Caco-2 (cell line): ENCODE data around the gene BDKRB1. TPM values are rescaled to one million over a fixed set of nuclear protein-coding genes. Genes with fewer than 3 reads are reported as not detected.

Source experiments
- BruUV-seq: library from RNA; stranded (reverse); fragments of 400-500 nt; replicated peaks from 2 replicates; lab custom pipeline; 2021; lab: Mats Ljungman, UMichigan
- CTCF ChIA-PET: fragments of 300-600 bp; sonication (Branson Sonifier 250); formaldehyde crosslinking; loops from one replicate; lab custom pipeline; 2022; ENCODE audit warnings: antibody characterized with exemption; lab: Charles Lee
- POLR2A ChIA-PET: fragments of 300-600 bp; sonication (Branson Sonifier 250); formaldehyde crosslinking; loops from one replicate; lab custom pipeline; 2022; ENCODE audit warnings: antibody characterized with exemption; lab: Charles Lee
- DNase-seq, 2 experiments: peaks; one replicate each; pipeline versions ENCODE4 v3.0.0 to v3.0.0-alpha.2; 2020 to 2022
- H3K27me3 ChIP-seq: replicated peaks from 2 replicates; pipeline ENCODE4 v1.6.0; 2011; ENCODE audit warnings: low read length; ENCODE audit not compliant: control insufficient read depth, insufficient read depth
- H3K36me3 ChIP-seq: 2 replicates; pipeline ENCODE4 v1.5.1; 2011; ENCODE audit warnings: low read length; ENCODE audit not compliant: control insufficient read depth, insufficient read depth
- H3K4me1 ChIP-seq: fragments of 250-450 bp; sonication (Bioruptor Pico); 2 replicates; pipeline ENCODE4 v1.5.1; 2020; ENCODE audit warnings: mild to moderate bottlenecking
- H3K4me3 ChIP-seq: 2 replicates; pipeline ENCODE4 v1.5.1; 2011; ENCODE audit warnings: low read depth, mild to moderate bottlenecking, control low read depth, low read length
- H3K9me3 ChIP-seq: fragments of 250-450 bp; sonication (Bioruptor Pico); 2 replicates; pipeline ENCODE4 v1.5.1; 2020; ENCODE audit warnings: mild to moderate bottlenecking, moderate library complexity
- H3K27ac Mint-ChIP-seq: one replicate; pipeline ENCODE4 v1.8.0; 2022; ENCODE audit warnings: mixed read lengths; ENCODE audit not compliant: unreplicated experiment
- H3K27me3 Mint-ChIP-seq: one replicate; pipeline ENCODE4 v1.8.0; 2022; ENCODE audit warnings: mixed read lengths; ENCODE audit not compliant: insufficient read depth, unreplicated experiment
- H3K36me3 Mint-ChIP-seq: one replicate; pipeline ENCODE4 v1.8.0; 2022; ENCODE audit warnings: mild to moderate bottlenecking, mixed read lengths; ENCODE audit not compliant: insufficient read depth, unreplicated experiment
- H3K4me1 Mint-ChIP-seq: one replicate; pipeline ENCODE4 v1.8.0; 2022; ENCODE audit warnings: low read depth, mixed read lengths; ENCODE audit not compliant: unreplicated experiment
- H3K4me3 Mint-ChIP-seq: one replicate; pipeline ENCODE4 v1.8.0; 2022; ENCODE audit warnings: mild to moderate bottlenecking, moderate library complexity, mixed read lengths; ENCODE audit not compliant: unreplicated experiment
- H3K9me3 Mint-ChIP-seq: one replicate; pipeline ENCODE4 v1.8.0; 2022; ENCODE audit warnings: mixed read lengths; ENCODE audit not compliant: unreplicated experiment
- CTCF ChIP-seq, 2 experiments: fragments of 200-600 bp in 1 of 2; IDR thresholded peaks; 1 replicate in 1 of 2; 2 replicates in 1 of 2; pipeline versions ENCODE4 v1.5.1 to v1.8.0; 2011 to 2022; ENCODE audit warnings: antibody characterized with exemption in 1 of 2, control low read depth in 1 of 2, inconsistent platforms in 1 of 2, low read depth in 1 of 2, low read length in 1 of 2, mild to moderate bottlenecking in 1 of 2, moderate library complexity in 1 of 2; ENCODE audit not compliant: insufficient read depth in 1 of 2, severe bottlenecking in 1 of 2, unreplicated experiment in 1 of 2
- intact Hi-C: fragments of 100-400 bp; cut with micrococcal nuclease; formaldehyde crosslinking; loops from one replicate; pipeline ENCODE4 v1.10.0; 2022; ENCODE audit not compliant: unreplicated experiment
- total RNA-seq: library from RNA; stranded (reverse); gene quantifications from 2 replicates; pipeline ENCODE4 v1.2.3, GENCODE V29; 2022

Gene BDKRB1
- total RNA-seq, 1 experiment from 2014 or later = 0.18 TPM

GRCh38 chr14:96221841-96222240 is 34.2 kb upstream of the BDKRB1 start:
- intact Hi-C loops = no loop called here
- Mint-ChIP-seq H3K4me3 (no peak overlapping the region), H3K4me1 (peaks cover 5% of the 10 kb centered on the region), H3K27ac (no peak overlapping the region), H3K9me3 (no peaks in the 10 kb centered on the region), H3K27me3 (no peaks in the 10 kb centered on the region), H3K36me3 (no peaks in the 10 kb centered on the region)
- DNase-seq = no peak
- TF ChIP-seq CTCF (IDR thresholded peaks at IDR 0.05; ENCODE audit: insufficient read depth in 1 of 2, low read depth in 1 of 2, low read length in 1 of 2, severe bottlenecking in 1 of 2, unreplicated experiment in 1 of 2) = no peak
- no TSS peak for BruUV-seq
- Histone ChIP-seq H3K4me3 (no peak overlapping the region), H3K9me3 (no peaks in the 10 kb centered on the region), H3K36me3 (no peaks in the 10 kb centered on the region), H3K27me3 (no peaks in the 10 kb centered on the region), H3K4me1 (peaks cover 16% of the 10 kb centered on the region)
- ChIA-PET CTCF (no interaction called here), POLR2A (no interaction called here)

GRCh38 chr14:96224480-96225096 is 31.4 kb upstream of the BDKRB1 start:
- Mint-ChIP-seq H3K27me3 (no peaks in the 10 kb centered on the region), H3K9me3 (no peaks in the 10 kb centered on the region), H3K4me3 (no peak overlapping the region), H3K27ac (no peak overlapping the region), H3K4me1 (peaks cover 5% of the 10 kb centered on the region), H3K36me3 (no peaks in the 10 kb centered on the region)
- TF ChIP-seq CTCF (IDR thresholded peaks at IDR 0.05; ENCODE audit: insufficient read depth in 1 of 2, low read depth in 1 of 2, low read length in 1 of 2, severe bottlenecking in 1 of 2, unreplicated experiment in 1 of 2) = no peak
- Histone ChIP-seq H3K9me3 (no peaks in the 10 kb centered on the region), H3K4me1 (peaks cover 16% of the 10 kb centered on the region), H3K27me3 (no peaks in the 10 kb centered on the region), H3K4me3 (no peak overlapping the region), H3K36me3 (no peaks in the 10 kb centered on the region)
- intact Hi-C loops = loop anchor here (5.0 kb wide), 1 partner anchor 43 kb away; no protein-coding TSS in a partner anchor
- CTCF ChIA-PET = no interaction called here
- BruUV-seq = no TSS peak
- DNase-seq = no peak
- POLR2A ChIA-PET = no interaction called here

- H3K27ac Mint-ChIP-seq = peak overlapping the region; percentile 48
- ChIA-PET CTCF (interaction anchor here (1.5 kb wide), 1 partner anchor 124 kb away, joined by 8 read pairs; no protein-coding TSS in a partner anchor), POLR2A (no interaction called here)
- no peak overlapping the region for H3K4me3 Mint-ChIP-seq
- intact Hi-C loops = loop anchor here (5.0 kb wide), 1 partner anchor 42 kb away; no protein-coding TSS in a partner anchor
- H3K36me3 Mint-ChIP-seq = no peaks in the 10 kb centered on the region
- H3K27me3 Mint-ChIP-seq = no peaks in the 10 kb centered on the region
- no peak for DNase-seq
- Histone ChIP-seq H3K9me3 (no peaks in the 10 kb centered on the region), H3K4me3 (no peak overlapping the region), H3K4me1 (peaks cover 16% of the 10 kb centered on the region), H3K27me3 (no peaks in the 10 kb centered on the region), H3K36me3 (no peaks in the 10 kb centered on the region)
- BruUV-seq = no TSS peak
- no peaks in the 10 kb centered on the region for H3K9me3 Mint-ChIP-seq
- TF ChIP-seq CTCF (IDR thresholded peaks at IDR 0.05; ENCODE audit: insufficient read depth in 1 of 2, low read depth in 1 of 2, low read length in 1 of 2, severe bottlenecking in 1 of 2, unreplicated experiment in 1 of 2) = no peak
- peaks cover 5% of the 10 kb centered on the region for H3K4me1 Mint-ChIP-seq
Observed at GRCh38 chr14:96225213-96225612, 30.8 kb upstream of the BDKRB1 start.
